ENCODE results near the gene TMEM178A.

- TF ChIP-seq, protein P1, sequence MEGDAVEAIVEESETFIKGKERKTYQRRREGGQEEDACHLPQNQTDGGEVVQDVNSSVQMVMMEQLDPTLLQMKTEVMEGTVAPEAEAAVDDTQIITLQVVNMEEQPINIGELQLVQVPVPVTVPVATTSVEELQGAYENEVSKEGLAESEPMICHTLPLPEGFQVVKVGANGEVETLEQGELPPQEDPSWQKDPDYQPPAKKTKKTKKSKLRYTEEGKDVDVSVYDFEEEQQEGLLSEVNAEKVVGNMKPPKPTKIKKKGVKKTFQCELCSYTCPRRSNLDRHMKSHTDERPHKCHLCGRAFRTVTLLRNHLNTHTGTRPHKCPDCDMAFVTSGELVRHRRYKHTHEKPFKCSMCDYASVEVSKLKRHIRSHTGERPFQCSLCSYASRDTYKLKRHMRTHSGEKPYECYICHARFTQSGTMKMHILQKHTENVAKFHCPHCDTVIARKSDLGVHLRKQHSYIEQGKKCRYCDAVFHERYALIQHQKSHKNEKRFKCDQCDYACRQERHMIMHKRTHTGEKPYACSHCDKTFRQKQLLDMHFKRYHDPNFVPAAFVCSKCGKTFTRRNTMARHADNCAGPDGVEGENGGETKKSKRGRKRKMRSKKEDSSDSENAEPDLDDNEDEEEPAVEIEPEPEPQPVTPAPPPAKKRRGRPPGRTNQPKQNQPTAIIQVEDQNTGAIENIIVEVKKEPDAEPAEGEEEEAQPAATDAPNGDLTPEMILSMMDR (IDR thresholded peaks at IDR 0.05), result no peak
- TF ChIP-seq EZH2 (IDR thresholded peaks at IDR 0.05), result no peak
Observed at GRCh38 chr2:39689272-39689841, 23.6 kb downstream of the TMEM178A start.

Data from neural progenitor cell (in vitro differentiated cells).